GM15510 (cell line): ENCODE results near the gene GASK1A.

Experiments
- POLR2A ChIP-seq: IDR thresholded peaks from 3 replicates; pipeline ENCODE4 v1.6.1; 2011; ENCODE audit warnings: borderline replicate concordance; ENCODE audit not compliant: insufficient read length; ENCODE audit errors: extremely low read depth

GASK1A gene

GRCh38 chr3:43055806-43056770 is 77.0 kb downstream of the GASK1A start:
- no peak for TF ChIP-seq POLR2A

DNA sequence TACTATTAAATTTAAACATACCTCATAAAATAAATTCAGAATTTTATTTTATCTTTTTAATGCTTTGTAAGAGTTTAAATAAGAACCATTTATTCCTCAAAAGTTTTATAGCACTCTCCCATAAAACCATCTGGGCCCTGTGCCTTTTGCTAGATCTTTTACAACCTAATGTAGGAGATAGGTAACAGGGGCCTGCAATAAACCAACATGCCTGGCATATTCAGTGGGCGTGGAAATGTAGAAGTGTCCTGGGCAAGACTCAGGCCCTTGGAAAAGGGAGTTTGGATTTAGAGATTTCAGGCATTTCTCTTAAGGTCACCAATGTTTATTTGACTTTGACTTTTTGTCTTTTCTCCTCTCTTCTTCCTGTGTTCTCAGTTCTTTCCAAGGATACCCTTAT is 80.3 kb downstream of the GASK1A start:
- no peak for TF ChIP-seq POLR2A

DNA sequence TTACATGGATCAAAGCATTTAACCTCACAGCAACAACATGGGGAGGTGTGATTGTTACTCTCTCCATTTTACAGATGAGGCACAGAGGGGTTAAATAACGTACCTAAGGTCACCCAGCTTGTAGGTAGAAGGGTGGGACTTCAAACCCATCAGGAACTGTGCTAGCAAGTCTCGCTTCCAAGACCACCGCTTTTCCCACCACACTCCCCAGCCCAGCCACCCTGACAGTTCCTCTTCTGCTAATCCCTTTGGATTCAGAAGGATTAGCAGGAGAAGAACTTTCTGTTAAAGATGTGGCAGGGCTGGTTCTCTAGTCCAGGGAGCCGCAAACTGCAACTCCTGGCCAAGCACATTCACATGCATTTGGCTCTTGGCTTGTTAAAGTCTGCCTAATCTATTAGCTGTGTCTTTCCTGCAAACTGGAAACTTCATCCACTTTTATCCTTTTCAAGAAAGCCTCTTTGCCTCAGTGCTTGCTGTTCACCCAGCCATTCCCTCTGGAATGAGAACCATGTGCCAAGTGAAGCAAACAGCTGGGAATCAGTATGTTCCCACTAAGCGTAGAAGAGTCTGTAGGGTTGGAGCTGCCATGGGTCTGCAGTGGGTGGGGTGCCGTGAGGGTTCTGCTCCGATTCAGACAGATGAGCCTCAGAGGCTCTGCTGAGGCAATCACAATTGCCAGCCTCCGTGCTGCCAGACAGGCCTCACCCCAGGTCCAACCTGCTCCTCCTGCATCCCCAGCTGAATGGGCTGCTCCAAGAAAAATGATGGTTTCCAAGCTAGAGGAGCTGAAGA is 82.2 kb downstream of the GASK1A start:
- TF ChIP-seq POLR2A: no peak

- TF ChIP-seq POLR2A: no peak
These were observed 83.0 kb downstream of the GASK1A start for GRCh38 chr3:43062040-43062563.

DNA sequence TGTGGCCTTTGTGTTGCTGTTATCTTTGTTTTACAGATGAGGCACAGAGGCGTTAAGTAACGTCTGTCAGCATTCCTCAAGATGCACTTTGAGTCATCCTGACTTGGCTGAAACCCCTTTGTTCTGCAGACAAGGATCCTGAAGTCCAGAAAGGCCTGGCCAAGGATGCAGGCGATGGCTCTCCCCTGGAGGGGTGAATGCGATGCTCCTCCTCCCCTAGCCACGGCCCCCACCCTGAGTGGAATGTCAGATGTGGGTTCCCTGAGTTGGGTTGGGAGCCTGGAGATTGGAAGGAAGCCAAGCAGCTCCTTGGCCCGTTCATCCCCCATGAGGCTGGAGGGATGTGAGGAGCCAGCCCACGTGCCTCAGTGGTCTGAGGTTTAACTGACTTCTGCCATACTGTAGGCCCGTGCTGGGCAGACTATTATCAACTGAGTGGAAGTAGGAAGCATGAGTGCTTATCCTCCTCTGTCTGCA is 83.5 kb downstream of the GASK1A start:
- TF ChIP-seq POLR2A: no peak

DNA sequence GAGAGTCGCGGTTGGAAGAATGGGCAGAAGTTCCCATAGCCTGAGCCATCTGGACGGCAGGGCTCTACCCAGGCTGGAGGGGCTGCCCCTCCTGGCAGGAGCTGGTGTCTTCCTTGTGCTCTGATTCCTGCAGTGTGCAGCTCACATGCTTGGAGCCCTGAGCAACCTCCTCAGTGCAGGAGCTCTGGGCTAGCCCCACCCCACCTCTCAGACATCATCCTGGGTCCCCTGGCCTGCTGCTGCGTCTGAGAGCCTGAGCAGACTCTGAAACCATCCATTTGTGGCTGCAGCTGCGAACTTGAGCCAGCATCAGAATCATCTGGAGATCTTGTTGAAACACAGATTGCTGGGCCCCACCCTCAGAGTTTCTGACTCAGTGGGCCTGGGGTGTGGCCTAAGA is 84.0 kb downstream of the GASK1A start:
- no peak for TF ChIP-seq POLR2A

GRCh38 chr3:43071313-43071893 is 92.3 kb downstream of the GASK1A start:
- no peak for TF ChIP-seq POLR2A

GRCh38 chr3:43072361-43072760 is 93.2 kb downstream of the GASK1A start:
- TF ChIP-seq POLR2A: no peak

GRCh38 chr3:43073116-43073835 is 94.2 kb downstream of the GASK1A start:
- no peak for TF ChIP-seq POLR2A

GRCh38 chr3:43073836-43074220 is 94.7 kb downstream of the GASK1A start:
- TF ChIP-seq POLR2A: no peak

- TF ChIP-seq POLR2A: no peak
These were observed 95.4 kb downstream of the GASK1A start for GRCh38 chr3:43074482-43074881.

- TF ChIP-seq POLR2A: no peak
These were observed 96.0 kb downstream of the GASK1A start for GRCh38 chr3:43074901-43075689.

GRCh38 chr3:43075904-43076661 is 97.0 kb downstream of the GASK1A start:
- no peak for TF ChIP-seq POLR2A
